RWPE2 (cell line): Measurements from ENCODE around the gene CCDC91.

ENCODE experiments used
- ATAC-seq: fragments of 200-7000 bp; cut with Tn5 transposase; 3 replicates; pipeline ENCODE4 v1.9.1; 2021; ENCODE audit warnings: low read depth
- DNase-seq: peaks from one replicate; pipeline ENCODE4 v3.0.0-alpha.2; 2020; ENCODE audit warnings: low spot score
- H3K27ac ChIP-seq: fragments of 450-650 bp; 2 replicates; pipeline ENCODE4 v1.5.1; 2017; ENCODE audit warnings: mild to moderate bottlenecking; ENCODE audit not compliant: poor library complexity, severe bottlenecking
- H3K27me3 ChIP-seq: fragments of 250-450 bp; sonication (Bioruptor Pico); 2 replicates; pipeline ENCODE4 v1.5.1; 2021; ENCODE audit warnings: mild to moderate bottlenecking, moderate library complexity; ENCODE audit not compliant: insufficient read depth, poor library complexity, severe bottlenecking
- H3K36me3 ChIP-seq: fragments of 250-450 bp; sonication (Bioruptor Pico); 2 replicates; pipeline ENCODE4 v1.5.1; 2020; ENCODE audit warnings: low read depth, mild to moderate bottlenecking, moderate library complexity
- H3K4me1 ChIP-seq: fragments of 250-450 bp; sonication (Bioruptor Pico); 2 replicates; pipeline ENCODE4 v1.5.1; 2021; ENCODE audit warnings: mild to moderate bottlenecking, moderate library complexity; ENCODE audit not compliant: insufficient read depth, poor library complexity, severe bottlenecking
- H3K4me3 ChIP-seq: fragments of 250-450 bp; sonication (Bioruptor Pico); 2 replicates; pipeline ENCODE4 v1.5.1; 2021; ENCODE audit warnings: mild to moderate bottlenecking, moderate library complexity; ENCODE audit not compliant: severe bottlenecking
- H3K9me3 ChIP-seq: fragments of 250-450 bp; sonication (Bioruptor Pico); 2 replicates; pipeline ENCODE4 v1.5.1; 2021; ENCODE audit warnings: mild to moderate bottlenecking, moderate library complexity; ENCODE audit not compliant: severe bottlenecking
- CTCF ChIP-seq: fragments of 450-650 bp; IDR thresholded peaks from one replicate; pipeline ENCODE4 v1.5.1; 2017; ENCODE audit warnings: mild to moderate bottlenecking, moderate library complexity; ENCODE audit not compliant: poor library complexity, severe bottlenecking

The CCDC91 gene

GRCh38 chr12:28388879-28389278, 198.6 kb downstream of the CCDC91 start:
- no peaks in the 10 kb centered on the region for H3K36me3 ChIP-seq
- DNase-seq, result no peak
- H3K4me1 ChIP-seq, result no peaks in the 10 kb centered on the region
- ATAC-seq, result no peak
- no peaks in the 10 kb centered on the region for H3K9me3 ChIP-seq
- H3K27me3 ChIP-seq, result no peaks in the 10 kb centered on the region
- no peak for TF ChIP-seq CTCF
- H3K4me3 ChIP-seq, result no peak overlapping the region
- no peak overlapping the region for H3K27ac ChIP-seq

GRCh38 chr12:28390206-28390605, 199.9 kb downstream of the CCDC91 start:
- Histone ChIP-seq H3K36me3 (no peaks in the 10 kb centered on the region), H3K9me3 (no peaks in the 10 kb centered on the region), H3K4me1 (no peaks in the 10 kb centered on the region), H3K4me3 (no peak overlapping the region), H3K27me3 (no peaks in the 10 kb centered on the region), H3K27ac (no peak overlapping the region)
- ATAC-seq (no peak), DNase-seq (no peak)
- TF ChIP-seq CTCF, result no peak

- no peaks in the 10 kb centered on the region for H3K9me3 ChIP-seq
- ATAC-seq, result no peak
- H3K27me3 ChIP-seq, result no peaks in the 10 kb centered on the region
- H3K36me3 ChIP-seq, result no peaks in the 10 kb centered on the region
- H3K27ac ChIP-seq, result no peak overlapping the region
- no peaks in the 10 kb centered on the region for H3K4me1 ChIP-seq
- no peak for TF ChIP-seq CTCF
- H3K4me3 ChIP-seq, result no peak overlapping the region
- DNase-seq, result no peak
Measured at GRCh38 chr12:28390761-28391385, 200.6 kb downstream of the CCDC91 start.

- no peaks in the 10 kb centered on the region for H3K4me1 ChIP-seq
- H3K9me3 ChIP-seq, result no peaks in the 10 kb centered on the region
- H3K4me3 ChIP-seq, result no peak overlapping the region
- DNase-seq, result no peak
- no peak for TF ChIP-seq CTCF
- no peaks in the 10 kb centered on the region for H3K27me3 ChIP-seq
- no peak overlapping the region for H3K27ac ChIP-seq
- no peaks in the 10 kb centered on the region for H3K36me3 ChIP-seq
- no peak for ATAC-seq
Measured at GRCh38 chr12:28409892-28410291, 219.6 kb downstream of the CCDC91 start.

GRCh38 chr12:28413460-28414109, 223.3 kb downstream of the CCDC91 start:
- H3K4me3 ChIP-seq, result no peak overlapping the region
- no peaks in the 10 kb centered on the region for H3K9me3 ChIP-seq
- H3K4me1 ChIP-seq, result no peaks in the 10 kb centered on the region
- H3K27ac ChIP-seq, result no peak overlapping the region
- H3K36me3 ChIP-seq, result no peaks in the 10 kb centered on the region
- DNase-seq, result no peak
- no peak for ATAC-seq
- no peaks in the 10 kb centered on the region for H3K27me3 ChIP-seq
- TF ChIP-seq CTCF, result no peak
